Glutamatergic neuron (in vitro differentiated cells): ENCODE results near the gene NFKB1. TPM values are rescaled to one million over a fixed set of nuclear protein-coding genes. Genes with fewer than 3 reads are reported as not detected.

ENCODE experiments used
- DNase-seq: peaks from one replicate; pipeline ENCODE4 v3.0.0; 2022
- H3K27ac Mint-ChIP-seq: one replicate; pipeline ENCODE4 v1.8.0; 2020; ENCODE audit warnings: mild to moderate bottlenecking, mixed read lengths, inconsistent platforms; ENCODE audit not compliant: unreplicated experiment
- H3K27me3 Mint-ChIP-seq: one replicate; pipeline ENCODE4 v1.8.0; 2020; ENCODE audit warnings: mild to moderate bottlenecking, moderate library complexity, mixed read lengths, inconsistent platforms; ENCODE audit not compliant: unreplicated experiment
- H3K36me3 Mint-ChIP-seq: one replicate; pipeline ENCODE4 v1.8.0; 2020; ENCODE audit warnings: mild to moderate bottlenecking, mixed read lengths, inconsistent platforms; ENCODE audit not compliant: unreplicated experiment
- H3K4me1 Mint-ChIP-seq: one replicate; pipeline ENCODE4 v1.8.0; 2020; ENCODE audit warnings: mild to moderate bottlenecking, low read depth, mixed read lengths, inconsistent platforms; ENCODE audit not compliant: unreplicated experiment
- H3K4me3 Mint-ChIP-seq: one replicate; pipeline ENCODE4 v1.8.0; 2020; ENCODE audit warnings: mild to moderate bottlenecking, mixed read lengths, inconsistent platforms; ENCODE audit not compliant: unreplicated experiment
- H3K9me3 Mint-ChIP-seq: one replicate; pipeline ENCODE4 v1.8.0; 2020; ENCODE audit warnings: mild to moderate bottlenecking, moderate library complexity, mixed read lengths, inconsistent platforms; ENCODE audit not compliant: unreplicated experiment
- total RNA-seq: library from RNA; stranded (reverse); fragmentation: NEBNext Ultra II Directional; extraction: Animal tissue kit (Norgen Biotek cat#: 25700); gene quantifications from one replicate; pipeline ENCODE4 v1.2.1, GENCODE V29; 2021; ENCODE audit not compliant: unreplicated experiment
- TF ChIP-seq, protein P1 (sequence below): fragments of 200-600 bp; sonication (generic); IDR thresholded peaks from one replicate; pipeline ENCODE4 v1.5.0; 2021; ENCODE audit not compliant: partially characterized antibody, unreplicated experiment

Gene NFKB1
- total RNA-seq, 1 donor from 2014 or later: 3.2 TPM

DNA sequence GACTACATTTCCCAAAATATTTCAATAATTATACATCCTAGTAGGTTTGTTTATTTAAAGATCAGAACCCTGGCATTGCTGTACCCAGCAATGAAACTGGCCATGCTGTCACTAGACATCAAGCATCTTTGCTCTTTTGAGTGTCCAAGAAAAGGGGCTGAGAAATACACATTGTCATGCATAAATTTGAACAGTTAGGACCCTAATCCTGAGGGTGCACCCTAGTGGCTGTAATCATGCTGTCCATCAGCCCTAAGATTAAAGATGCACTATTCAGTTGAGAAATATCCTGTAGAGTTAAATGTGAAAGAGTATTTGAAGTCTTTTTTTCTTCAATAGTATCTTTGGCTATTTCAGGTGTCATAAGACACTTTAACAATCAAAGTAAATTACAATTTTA is 108.8 kb downstream of the NFKB1 start:
- Mint-ChIP-seq H3K36me3 (no peaks in the 10 kb centered on the region), H3K4me3 (no peak overlapping the region), H3K4me1 (peaks cover 20% of the 10 kb centered on the region), H3K27ac (no peak overlapping the region), H3K27me3 (peaks cover 3% of the 10 kb centered on the region), H3K9me3 (peaks cover 7% of the 10 kb centered on the region)
- TF ChIP-seq, protein P1, sequence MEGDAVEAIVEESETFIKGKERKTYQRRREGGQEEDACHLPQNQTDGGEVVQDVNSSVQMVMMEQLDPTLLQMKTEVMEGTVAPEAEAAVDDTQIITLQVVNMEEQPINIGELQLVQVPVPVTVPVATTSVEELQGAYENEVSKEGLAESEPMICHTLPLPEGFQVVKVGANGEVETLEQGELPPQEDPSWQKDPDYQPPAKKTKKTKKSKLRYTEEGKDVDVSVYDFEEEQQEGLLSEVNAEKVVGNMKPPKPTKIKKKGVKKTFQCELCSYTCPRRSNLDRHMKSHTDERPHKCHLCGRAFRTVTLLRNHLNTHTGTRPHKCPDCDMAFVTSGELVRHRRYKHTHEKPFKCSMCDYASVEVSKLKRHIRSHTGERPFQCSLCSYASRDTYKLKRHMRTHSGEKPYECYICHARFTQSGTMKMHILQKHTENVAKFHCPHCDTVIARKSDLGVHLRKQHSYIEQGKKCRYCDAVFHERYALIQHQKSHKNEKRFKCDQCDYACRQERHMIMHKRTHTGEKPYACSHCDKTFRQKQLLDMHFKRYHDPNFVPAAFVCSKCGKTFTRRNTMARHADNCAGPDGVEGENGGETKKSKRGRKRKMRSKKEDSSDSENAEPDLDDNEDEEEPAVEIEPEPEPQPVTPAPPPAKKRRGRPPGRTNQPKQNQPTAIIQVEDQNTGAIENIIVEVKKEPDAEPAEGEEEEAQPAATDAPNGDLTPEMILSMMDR: no peak
- no peak for DNase-seq

DNA sequence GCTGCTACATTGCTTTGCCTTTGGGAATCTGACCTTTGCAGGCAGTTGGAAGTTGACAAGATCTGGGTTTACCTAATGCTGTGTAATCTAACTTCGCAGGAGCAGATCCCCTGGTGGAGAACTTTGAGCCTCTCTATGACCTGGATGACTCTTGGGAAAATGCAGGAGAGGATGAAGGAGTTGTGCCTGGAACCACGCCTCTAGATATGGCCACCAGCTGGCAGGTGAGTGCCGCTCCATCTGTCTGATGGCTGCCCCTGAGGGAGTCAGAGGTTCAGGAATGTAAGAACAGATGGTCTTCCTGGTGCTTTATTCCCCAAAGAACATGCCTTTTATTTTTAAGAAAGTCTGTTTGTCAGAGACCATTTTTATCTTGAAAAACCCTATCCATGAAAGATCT is 109.3 kb downstream of the NFKB1 start:
- no peaks in the 10 kb centered on the region for H3K36me3 Mint-ChIP-seq
- peaks cover 3% of the 10 kb centered on the region for H3K27me3 Mint-ChIP-seq
- TF ChIP-seq, protein P1: no peak
- no peak overlapping the region for H3K4me3 Mint-ChIP-seq
- H3K4me1 Mint-ChIP-seq: peaks cover 23% of the 10 kb centered on the region
- peaks cover 7% of the 10 kb centered on the region for H3K9me3 Mint-ChIP-seq
- DNase-seq: peak; percentile 40
- peak overlapping the region; percentile 20 for H3K27ac Mint-ChIP-seq

DNA sequence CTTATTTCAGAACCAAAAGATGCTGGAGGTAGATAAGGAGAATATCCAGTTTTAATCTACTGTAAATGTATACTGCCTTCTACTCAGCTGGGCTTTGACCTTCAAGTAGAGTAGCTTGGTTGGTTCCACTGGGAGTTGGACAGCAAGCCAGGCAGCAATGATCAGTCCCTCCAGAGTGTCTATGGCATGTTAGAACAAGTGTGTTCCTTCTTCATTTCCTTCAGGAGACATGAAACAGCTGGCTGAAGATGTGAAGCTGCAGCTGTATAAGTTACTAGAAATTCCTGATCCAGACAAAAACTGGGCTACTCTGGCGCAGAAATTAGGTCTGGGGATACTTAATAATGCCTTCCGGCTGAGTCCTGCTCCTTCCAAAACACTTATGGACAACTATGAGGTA is 111.1 kb downstream of the NFKB1 start:
- TF ChIP-seq, protein P1: no peak
- no peak for DNase-seq
- Mint-ChIP-seq H3K4me1 (peaks cover 32% of the 10 kb centered on the region), H3K36me3 (no peaks in the 10 kb centered on the region), H3K27ac (no peak overlapping the region), H3K4me3 (no peak overlapping the region), H3K27me3 (peaks cover 3% of the 10 kb centered on the region), H3K9me3 (peaks cover 12% of the 10 kb centered on the region)

DNA sequence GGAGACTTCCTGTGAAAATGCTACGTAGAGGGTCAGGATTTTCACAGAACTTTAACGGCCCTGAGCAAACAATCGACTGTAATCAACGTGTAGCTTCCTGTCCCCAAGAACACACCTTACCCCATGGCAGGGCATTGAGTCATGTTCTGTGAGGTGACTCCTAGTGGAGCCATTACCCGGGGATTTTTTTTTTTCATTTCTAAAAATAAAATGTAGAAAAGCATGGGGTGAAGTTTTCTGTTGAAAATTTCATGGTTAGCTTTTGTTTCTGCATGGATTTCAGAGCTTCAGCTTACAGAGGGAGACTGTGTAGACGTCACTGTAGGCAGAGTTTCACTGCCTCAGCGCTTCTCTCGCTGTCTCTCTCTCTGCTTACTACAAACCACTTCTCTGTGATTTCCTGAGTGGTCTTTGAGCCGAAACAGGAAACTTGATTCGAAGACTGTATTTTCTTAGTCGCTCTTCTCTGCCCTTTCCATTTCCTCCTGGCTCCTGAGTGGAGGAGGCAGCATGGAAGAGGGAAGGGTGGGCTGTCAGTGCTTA is 111.7 kb downstream of the NFKB1 start:
- TF ChIP-seq, protein P1: no peak
- peaks cover 12% of the 10 kb centered on the region for H3K9me3 Mint-ChIP-seq
- no peak overlapping the region for H3K4me3 Mint-ChIP-seq
- peaks cover 3% of the 10 kb centered on the region for H3K27me3 Mint-ChIP-seq
- H3K36me3 Mint-ChIP-seq: no peaks in the 10 kb centered on the region
- peaks cover 32% of the 10 kb centered on the region for H3K4me1 Mint-ChIP-seq
- no peak for DNase-seq
- no peak overlapping the region for H3K27ac Mint-ChIP-seq

DNA sequence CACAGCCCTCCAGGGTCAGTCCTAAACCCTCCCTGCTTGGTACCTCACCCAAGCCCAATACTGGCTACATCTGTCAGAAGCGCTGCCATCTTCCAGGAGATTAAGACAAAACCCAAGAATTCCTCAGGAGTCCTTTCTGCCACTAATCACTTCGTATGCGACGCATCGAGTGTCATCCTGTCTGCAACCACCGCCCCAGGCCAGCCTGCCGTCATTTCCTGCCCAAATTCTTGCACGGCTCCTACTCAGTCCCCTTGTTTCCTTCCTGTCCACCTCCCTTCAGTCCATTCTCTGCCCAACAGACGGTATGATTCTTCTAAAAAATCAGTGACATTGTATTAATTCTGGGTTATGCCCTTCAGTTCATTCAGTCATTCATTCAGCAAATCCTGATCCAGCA is 113.6 kb downstream of the NFKB1 start:
- Mint-ChIP-seq H3K27ac (no peak overlapping the region), H3K4me1 (peaks cover 29% of the 10 kb centered on the region), H3K27me3 (peaks cover 3% of the 10 kb centered on the region), H3K4me3 (no peak overlapping the region), H3K36me3 (no peaks in the 10 kb centered on the region), H3K9me3 (peaks cover 12% of the 10 kb centered on the region)
- TF ChIP-seq, protein P1: no peak
- DNase-seq: no peak
